Astrocyte of the cerebellum (primary cell): Measurements from ENCODE around the gene GYPB.
"Not testable (repeated sequence)": the region's sequence is repeated elsewhere in the genome, so short reads cannot be mapped to it uniquely, and the experiment has no call there.

Experiments
- DNase-seq: peaks from one replicate; pipeline ENCODE4 v3.0.0-alpha.2; 2011; ENCODE audit warnings: low read depth
- H3K4me3 ChIP-seq: 2 replicates; pipeline ENCODE4 v1.5.1; 2011; ENCODE audit warnings: mild to moderate bottlenecking, low read depth, low read length, moderate library complexity
- CTCF ChIP-seq: IDR thresholded peaks from 2 replicates; pipeline ENCODE4 v1.5.1; 2012; ENCODE audit warnings: low read length, low read depth, moderate library complexity, mild to moderate bottlenecking; ENCODE audit errors: missing control alignments
- in situ Hi-C: cut with HindIII; loops from 2 replicates; pipeline ENCODE4 v1.10.0; 2017; ENCODE audit warnings: low sequenced_read_pairs

Gene GYPB

GRCh38 chr4:144019277-144019676, at the start of gene GYPB:
Gene GYPB, minus strand, starts transcription at chr4:144019380. Its CDS starts 93 bp downstream, at chr4:144019287.
- in situ Hi-C loops, H3K4me3 ChIP-seq, DNase-seq: not testable (repeated sequence)

GRCh38 chr4:144061556-144061955, 42.4 kb upstream of the GYPB start:
- in situ Hi-C loops, H3K4me3 ChIP-seq, DNase-seq: not testable (repeated sequence)

GRCh38 chr4:144060234-144060859, 41.2 kb upstream of the GYPB start:
- H3K4me3 ChIP-seq, in situ Hi-C loops, DNase-seq: not testable (repeated sequence)

- H3K4me3 ChIP-seq, result no peak overlapping the region
- in situ Hi-C loops, result no loop called here
Measured at GRCh38 chr4:144056800-144057199, 37.6 kb upstream of the GYPB start.

GRCh38 chr4:144055336-144055735, 36.2 kb upstream of the GYPB start:
- in situ Hi-C loops, DNase-seq, H3K4me3 ChIP-seq: not testable (repeated sequence)

More at GRCh38 chr4:144056800-144057199, 37.6 kb upstream of the GYPB start:
- no peak for TF ChIP-seq CTCF
- no peak for DNase-seq

- H3K4me3 ChIP-seq, in situ Hi-C loops, DNase-seq: not testable (repeated sequence)
Measured at GRCh38 chr4:144051494-144051893, 32.3 kb upstream of the GYPB start.

- in situ Hi-C loops, DNase-seq, H3K4me3 ChIP-seq: not testable (repeated sequence)
Measured at GRCh38 chr4:144050631-144051030, 31.5 kb upstream of the GYPB start.

- in situ Hi-C loops, DNase-seq, H3K4me3 ChIP-seq: not testable (repeated sequence)
Measured at GRCh38 chr4:144049495-144050424, 30.6 kb upstream of the GYPB start.

GRCh38 chr4:144044936-144045335, 25.8 kb upstream of the GYPB start:
- DNase-seq, result peak; percentile 38
- in situ Hi-C loops, H3K4me3 ChIP-seq: not testable (repeated sequence)

- DNase-seq, in situ Hi-C loops, H3K4me3 ChIP-seq: not testable (repeated sequence)
Measured at GRCh38 chr4:144032580-144032979, 13.4 kb upstream of the GYPB start.

- DNase-seq, in situ Hi-C loops, H3K4me3 ChIP-seq: not testable (repeated sequence)
Measured at GRCh38 chr4:144031875-144032274, 12.7 kb upstream of the GYPB start.

- H3K4me3 ChIP-seq, DNase-seq, in situ Hi-C loops: not testable (repeated sequence)
Measured at GRCh38 chr4:144031369-144031768, 12.2 kb upstream of the GYPB start.

- in situ Hi-C loops, DNase-seq, H3K4me3 ChIP-seq: not testable (repeated sequence)
Measured at GRCh38 chr4:144030708-144031107, 11.5 kb upstream of the GYPB start.

- in situ Hi-C loops, H3K4me3 ChIP-seq, DNase-seq: not testable (repeated sequence)
Measured at GRCh38 chr4:144026682-144027081, 7.5 kb upstream of the GYPB start.

- DNase-seq, result not testable (repeated sequence)
Measured at GRCh38 chr4:144024399-144025053, 5.3 kb upstream of the GYPB start.

GRCh38 chr4:144022772-144023400, 3.7 kb upstream of the GYPB start:
- in situ Hi-C loops, H3K4me3 ChIP-seq, DNase-seq: not testable (repeated sequence)

More at GRCh38 chr4:144024399-144025053, 5.3 kb upstream of the GYPB start:
- in situ Hi-C loops, H3K4me3 ChIP-seq: not testable (repeated sequence)
